K562 (cell line): ENCODE results near the gene TF. TPM values are rescaled to one million over a fixed set of nuclear protein-coding genes. Genes with fewer than 3 reads are reported as not detected.

ENCODE experiments used
- ATAC-seq: fragments of 200-7000 bp; cut with Tn5 transposase; 3 replicates; pipeline ENCODE4 v1.9.1; 2020; ENCODE audit warnings: moderate library complexity
- BruUV-seq: library from RNA; stranded (reverse); fragments of 400-500 nt; replicated peaks from 2 replicates; lab custom pipeline; 2021; lab: Mats Ljungman, UMichigan
- CTCF ChIA-PET: fragments of 300-600 bp; formaldehyde crosslinking; extraction: SDS; loops from one replicate; lab custom pipeline; 2021; ENCODE audit warnings: low intra/inter-chr PET ratio; lab: Yijun Ruan, JAX
- POLR2A ChIA-PET: fragments of 300-600, 350-650 bp; sonication (Branson Sonifier 250); formaldehyde crosslinking; extraction: SDS; loops from one replicate; lab custom pipeline; 2021; ENCODE audit warnings: antibody characterized with exemption, inconsistent platforms; lab: Yijun Ruan, JAX
- DNase-seq, 4 experiments: peaks; one replicate each; pipeline versions ENCODE4 v3.0.0 to v3.0.0-alpha.2; 2011 to 2018; ENCODE audit warnings: low spot score in 3 of 4, mixed read lengths in 3 of 4; ENCODE audit errors: extremely low read depth in 1 of 4
- FAIRE-seq: peaks from 2 replicates; lab custom pipeline; 2011; peaks lifted over from hg19 to GRCh38; lab: Jason Lieb, UNC
- H2AFZ ChIP-seq: 2 replicates; pipeline ENCODE4 v1.6.0; 2011; ENCODE audit warnings: low read depth, low read length, control low read depth, inconsistent platforms
- H3K27ac ChIP-seq: fragments of 200-600 bp; 3 replicates; pipeline ENCODE4 v1.8.0; 2011; ENCODE audit warnings: low read depth, mild to moderate bottlenecking, control low read depth, inconsistent platforms, low read length, moderate library complexity, mixed read lengths; ENCODE audit errors: extremely low read depth
- H3K27me3 ChIP-seq, 2 experiments: fragments of 300-600 bp in 1 of 2; 2 replicates in 1 of 2; 3 replicates in 1 of 2; pipeline versions ENCODE4 v1.6.0 to v1.8.0; 2011; ENCODE audit warnings: inconsistent platforms in 2 of 2, low read length in 2 of 2, mild to moderate bottlenecking in 1 of 2, mixed read lengths in 1 of 2, moderate library complexity in 1 of 2; ENCODE audit not compliant: control insufficient read depth in 2 of 2, insufficient read depth in 2 of 2
- H3K36me3 ChIP-seq: fragments of 300-600 bp; 3 replicates; pipeline ENCODE4 v1.8.0; 2011; ENCODE audit warnings: mild to moderate bottlenecking, low read length, inconsistent platforms; ENCODE audit not compliant: control insufficient read depth, insufficient read depth
- H3K4me1 ChIP-seq, 2 experiments: fragments of 200-600 bp in 1 of 2; replicated peaks in 1 of 2; 2 replicates in 1 of 2; 3 replicates in 1 of 2; pipeline versions ENCODE4 v1.5.1 to v1.8.0; 2011; ENCODE audit warnings: inconsistent platforms in 2 of 2, low read length in 2 of 2, mild to moderate bottlenecking in 1 of 2, mixed read lengths in 1 of 2, moderate library complexity in 1 of 2; ENCODE audit not compliant: control insufficient read depth in 2 of 2, insufficient read depth in 2 of 2
- H3K4me2 ChIP-seq: 2 replicates; pipeline ENCODE4 v1.6.1; 2011; ENCODE audit warnings: low read length, control low read depth, inconsistent platforms, mixed read lengths; ENCODE audit not compliant: insufficient read depth
- H3K4me3 ChIP-seq: fragments of 200-600 bp; sonication (generic), shearing (Covaris generic); 2 replicates; pipeline ENCODE4 v1.5.1; 2016; ENCODE audit warnings: control low read depth, inconsistent platforms
- H3K79me2 ChIP-seq: fragments of 200-600 bp; 3 replicates; pipeline ENCODE4 v1.8.0; 2011; ENCODE audit warnings: low read length, inconsistent platforms; ENCODE audit not compliant: control insufficient read depth, insufficient read depth
- H3K9ac ChIP-seq, 2 experiments: 2 replicates each; pipeline versions ENCODE4 v1.6.0 to v1.6.1; 2011; ENCODE audit warnings: low read depth in 2 of 2, low read length in 2 of 2, control low read depth in 1 of 2, inconsistent platforms in 1 of 2, mild to moderate bottlenecking in 1 of 2, mixed read lengths in 1 of 2; ENCODE audit not compliant: insufficient read depth in 1 of 2
- H3K9me1 ChIP-seq: one replicate; pipeline ENCODE4 v1.6.0; 2011; ENCODE audit warnings: inconsistent platforms, mild to moderate bottlenecking, low read length, moderate library complexity; ENCODE audit not compliant: control insufficient read depth, insufficient read depth
- H3K9me3 ChIP-seq: replicated peaks from 2 replicates; pipeline ENCODE4 v1.5.1; 2011; ENCODE audit warnings: low read depth, low read length, inconsistent platforms; ENCODE audit not compliant: control insufficient read depth, insufficient read depth
- H4K20me1 ChIP-seq: replicated peaks from 2 replicates; pipeline ENCODE4 v1.6.1; 2011; ENCODE audit warnings: low read length, inconsistent platforms, mixed read lengths; ENCODE audit not compliant: control insufficient read depth, insufficient read depth
- DDX20 ChIP-seq: fragments of 450-650 bp; IDR thresholded peaks from 2 replicates; pipeline ENCODE4 v1.6.1; 2016; ENCODE audit warnings: missing genetic modification characterization, low read depth, mild to moderate bottlenecking, missing compliant biosample characterization, moderate library complexity
- DEAF1 ChIP-seq: fragments of 450-650 bp; formaldehyde crosslinking; IDR thresholded peaks from 2 replicates; pipeline ENCODE4 v1.4.0; 2020; ENCODE audit warnings: mild to moderate bottlenecking, moderate library complexity
- GATAD2B ChIP-seq: fragments of 450-650 bp; IDR thresholded peaks from 2 replicates; pipeline ENCODE4 v1.6.1; 2017; ENCODE audit warnings: mild to moderate bottlenecking, borderline replicate concordance
- HNRNPK ChIP-seq: fragments of 200-400 bp; formaldehyde crosslinking; IDR thresholded peaks from one replicate; pipeline ENCODE4 v1.6.1; 2018; ENCODE audit warnings: mild to moderate bottlenecking, low read depth, low read length; ENCODE audit not compliant: poor library complexity, severe bottlenecking
- KLF10 ChIP-seq: fragments of 250-450 bp; sonication (Bioruptor Pico); IDR thresholded peaks from 2 replicates; pipeline ENCODE4 v1.6.1; 2021; ENCODE audit warnings: matching md5 sums
- NONO ChIP-seq, 2 experiments: fragments of 200-400 bp in 1 of 2; fragments of 450-650 bp in 1 of 2; formaldehyde crosslinking in 1 of 2; IDR thresholded peaks; 2 replicates each; pipeline ENCODE4 v1.6.1; 2017; ENCODE audit warnings: low read depth in 2 of 2, mild to moderate bottlenecking in 2 of 2, moderate library complexity in 2 of 2, low read length in 1 of 2
- PTBP1 ChIP-seq: fragments of 200-400 bp; formaldehyde crosslinking; IDR thresholded peaks from 2 replicates; pipeline ENCODE4 v1.6.1; 2017; ENCODE audit warnings: low read depth, low read length
- PTTG1 ChIP-seq: fragments of 450-650 bp; IDR thresholded peaks from 2 replicates; pipeline ENCODE4 v1.6.1; 2016; ENCODE audit warnings: low read depth, mild to moderate bottlenecking, missing genetic modification characterization, missing compliant biosample characterization
- RBM39 ChIP-seq: fragments of 200-400 bp; formaldehyde crosslinking; optimal IDR thresholded peaks from 2 replicates; pipeline ENCODE3; 2018; ENCODE audit warnings: low read depth, low read length
- THAP12 ChIP-seq: fragments of 250-450 bp; sonication (Bioruptor Pico); IDR thresholded peaks from 2 replicates; pipeline ENCODE4 v1.9.0; 2021; ENCODE audit warnings: mild to moderate bottlenecking, inconsistent platforms
- TOE1 ChIP-seq, 2 experiments: fragments of 450-650 bp in 1 of 2; sonication (generic) in 1 of 2; formaldehyde crosslinking in 1 of 2; IDR thresholded peaks; 2 replicates each; pipeline versions ENCODE4 v1.7.1 to v1.8.0; 2016 to 2022; ENCODE audit warnings: borderline replicate concordance in 2 of 2, mild to moderate bottlenecking in 2 of 2, antibody characterized with exemption in 1 of 2, inconsistent platforms in 1 of 2, low read depth in 1 of 2, missing genetic modification reagents in 1 of 2, moderate library complexity in 1 of 2
- ZNF140 ChIP-seq: fragments of 250-450 bp; sonication (Bioruptor Pico); IDR thresholded peaks from 2 replicates; pipeline ENCODE4 v1.8.0; 2021; ENCODE audit warnings: moderate library complexity, mild to moderate bottlenecking, inconsistent platforms
- ZNF217 ChIP-seq: sonication (generic); formaldehyde crosslinking; IDR thresholded peaks from 2 replicates; pipeline ENCODE4 v1.8.0; 2022; ENCODE audit warnings: mild to moderate bottlenecking, missing genetic modification reagents
- ZNF75A ChIP-seq: fragments of 450-650 bp; formaldehyde crosslinking; IDR thresholded peaks from 2 replicates; pipeline ENCODE4 v1.4.0; 2020; ENCODE audit warnings: mild to moderate bottlenecking
- ZNF77 ChIP-seq: fragments of 250-450 bp; sonication (Bioruptor Pico); IDR thresholded peaks from 2 replicates; pipeline ENCODE4 v1.5.0; 2020
- WGBS: fragments of 100-300 bp; shearing (Covaris generic); methylation state at CpG from one replicate; pipeline ENCODE4 v1.1.6; 2016; ENCODE audit warnings: low coverage, mixed read lengths; ENCODE audit not compliant: insufficient coverage; ENCODE audit errors: missing lambda C conversion rate; 5-methylcytosine and 5-hydroxymethylcytosine counted together
- in situ Hi-C: fragments of 300-500 bp; cut with MboI; formaldehyde crosslinking; loops from 4 replicates; pipeline ENCODE4 v1.15.0; 2018; ENCODE audit warnings: inconsistent platforms, mixed read lengths
- intact Hi-C: fragments of 100-400 bp; cut with micrococcal nuclease; formaldehyde crosslinking; loops from 2 replicates; pipeline ENCODE4 v1.14.2; 2022
- polyA plus RNA-seq, 8 experiments: library from polyadenylated mRNA; depleted of rRNA in 4 of 8; stranded (reverse) in 5 of 8; unstranded in 3 of 8; fragments of >200 nt; fragmentation: Nextera tagmentation in 2 of 8; fragmentation: Illumina TruSeq in 1 of 8; extraction: Ambion mirVana in 2 of 8; extraction: Trizol in 1 of 8; gene quantifications; 2 replicates each; pipeline versions ENCODE4 v1.2.1 to v1.2.3, GENCODE V29; 2011 to 2014; ENCODE audit warnings: inconsistent platforms in 1 of 8, missing spikeins in 1 of 8
- total RNA-seq, 7 experiments: library from RNA; depleted of rRNA in 6 of 7; stranded (reverse); fragments of >200 nt in 6 of 7; fragmentation: Illumina TruSeq in 2 of 7; extraction: Trizol in 2 of 7; gene quantifications; 2 replicates each; pipeline versions ENCODE4 v1.2.1 to v1.2.3, GENCODE V29; 2011 to 2021; ENCODE audit warnings: low replicate concordance in 1 of 7
- TF ChIP-seq, protein P1 (sequence below): fragments of 450-650 bp; formaldehyde crosslinking; IDR thresholded peaks from 2 replicates; pipeline ENCODE4 v1.4.0; 2022; ENCODE audit warnings: mild to moderate bottlenecking, moderate library complexity

The TF gene
- total and polyA plus RNA-seq, 9 of the 15 experiments (the other 6 are each of a cell fraction or from before 2014, with no cell fraction given), result 0.09 to 9.2 (median 3.1) TPM

DNA sequence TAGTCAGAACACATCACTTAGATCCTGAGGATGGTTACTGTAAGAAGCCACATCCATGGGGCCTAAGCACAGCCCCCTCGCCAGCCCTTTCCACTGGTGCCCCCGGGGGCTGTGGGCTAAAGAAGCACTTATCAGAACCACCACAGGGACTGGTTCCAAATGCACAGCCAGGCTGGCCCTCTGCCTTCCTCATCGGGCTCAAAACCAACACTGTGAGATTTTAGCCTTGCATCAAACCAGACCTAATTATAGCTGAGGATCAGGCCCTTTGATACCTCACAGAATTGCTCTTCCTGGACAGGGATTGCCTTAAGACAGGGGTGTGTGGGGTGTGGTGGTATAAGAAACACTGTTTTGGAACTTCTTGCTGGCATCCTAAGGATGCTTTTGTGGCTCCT lies 83.1 kb downstream of the TF start:
- Histone ChIP-seq H4K20me1 (no peaks in the 10 kb centered on the region), H3K4me1 (peaks cover 0 to 5% of the 10 kb centered on the region in 2 experiments; a peak in 2 of 5 replicates), H3K79me2 (no peaks in the 10 kb centered on the region), H3K4me3 (no peak overlapping the region), H3K9ac (no peak overlapping the region), H2AFZ (no peak overlapping the region), H3K27me3 (no peaks in the 10 kb centered on the region), H3K36me3 (peaks cover 8% of the 10 kb centered on the region; the same call in 1 of the 3 replicates), H3K27ac (no peak overlapping the region), H3K9me1 (no peaks in the 10 kb centered on the region), H3K4me2 (no peak overlapping the region), H3K9me3 (no peaks in the 10 kb centered on the region)
- intact Hi-C loops, result no loop called here
- in situ Hi-C loops, result no loop called here
- 18% methylated on average over 3 of the region's 3 CpGs for WGBS
- ChIA-PET CTCF (no interaction called here), POLR2A (interaction anchor here (1.3 kb wide), 1 partner anchor 15 kb away, joined by 4 read pairs; no protein-coding TSS in a partner anchor)
- no peak for ATAC-seq
- no peak for FAIRE-seq
- no peak for DNase-seq
- TF ChIP-seq ZNF217 (CRISPR knock-in tag), result no peak
- TF ChIP-seq ZNF140, result no peak
- no peak for TF ChIP-seq HNRNPK
- TF ChIP-seq KLF10 (CRISPR knock-in tag), result no peak
- TF ChIP-seq PTBP1, result no peak
- no peak for TF ChIP-seq DEAF1
- no peak for TF ChIP-seq RBM39
- TF ChIP-seq ZNF75A, result no peak
- TF ChIP-seq DDX20, result no peak
- no peak for TF ChIP-seq ZNF77
- TF ChIP-seq GATAD2B, result no peak
- TF ChIP-seq TOE1 (IDR thresholded peaks at IDR 0.05; ENCODE audit: borderline replicate concordance), result no peak
- TF ChIP-seq TOE1 (CRISPR knock-in tag; IDR thresholded peaks at IDR 0.05; ENCODE audit: borderline replicate concordance, low read depth), result no peak
- no peak for TF ChIP-seq PTTG1 (tag)
- TF ChIP-seq, protein P1, sequence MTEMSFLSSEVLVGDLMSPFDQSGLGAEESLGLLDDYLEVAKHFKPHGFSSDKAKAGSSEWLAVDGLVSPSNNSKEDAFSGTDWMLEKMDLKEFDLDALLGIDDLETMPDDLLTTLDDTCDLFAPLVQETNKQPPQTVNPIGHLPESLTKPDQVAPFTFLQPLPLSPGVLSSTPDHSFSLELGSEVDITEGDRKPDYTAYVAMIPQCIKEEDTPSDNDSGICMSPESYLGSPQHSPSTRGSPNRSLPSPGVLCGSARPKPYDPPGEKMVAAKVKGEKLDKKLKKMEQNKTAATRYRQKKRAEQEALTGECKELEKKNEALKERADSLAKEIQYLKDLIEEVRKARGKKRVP (CRISPR knock-in tag), result no peak
- no peak for TF ChIP-seq THAP12
- no peak for TF ChIP-seq NONO (IDR thresholded peaks at IDR 0.05; ENCODE audit: low read depth in 2 of 2, low read length in 1 of 2)
- no TSS peak for BruUV-seq
